ENCODE data around the gene OOSP4A. TPM values are rescaled to one million over a fixed set of nuclear protein-coding genes. Genes with fewer than 3 reads are reported as not detected.

OOSP4A gene
- total and polyA plus RNA-seq, 4 donors: 0.40 TPM; not detected in 3

DNA sequence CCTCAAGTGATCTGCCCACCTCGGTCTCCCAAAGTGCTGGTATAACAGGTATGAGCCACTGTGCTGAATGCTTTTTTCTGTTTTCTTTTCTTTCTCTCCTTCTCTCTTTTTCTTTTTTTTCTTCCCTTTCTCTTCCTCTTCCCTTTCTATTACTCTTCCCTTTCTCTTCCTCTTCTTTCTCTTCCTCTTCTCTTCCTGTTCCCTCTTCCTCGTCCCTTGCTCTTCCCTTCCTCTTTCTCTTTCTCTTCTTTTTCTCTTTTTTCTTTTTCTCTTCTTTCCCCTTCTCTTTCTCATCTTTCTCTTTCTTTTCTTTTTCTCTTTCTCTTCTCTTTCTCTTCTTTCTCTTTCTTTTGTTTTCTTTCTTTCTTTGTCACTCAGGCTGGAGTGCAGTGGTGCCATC, 24.4 kb upstream of the OOSP4A start:
- Histone ChIP-seq H3K4me1 (ENCODE audit: control insufficient read depth in 5 of 5, insufficient read depth in 5 of 5, low read length in 5 of 5) (no peaks in the 10 kb centered on the region), H3K36me3 (ENCODE audit: control insufficient read depth in 4 of 4, insufficient read depth in 4 of 4, low read length in 4 of 4) (no peaks in the 10 kb centered on the region), H3K27ac (ENCODE audit: low read depth in 1 of 2, low read length in 1 of 2) (no peak overlapping the region), H3K27me3 (ENCODE audit: control insufficient read depth in 3 of 3, insufficient read depth in 3 of 3, low read length in 2 of 3) (no peaks in the 10 kb centered on the region), H3K9me3 (ENCODE audit: control insufficient read depth in 4 of 4, insufficient read depth in 3 of 4, low read length in 3 of 4) (peaks cover 0 to 2% (median 0%) of the 10 kb centered on the region in 4 donors), H3K4me3 (no peak overlapping the region), H3K9ac (ENCODE audit: insufficient read depth in 1 of 2, low read length in 2 of 2) (no peak overlapping the region)
- no peak for TF ChIP-seq CTCF (IDR thresholded peaks at IDR 0.05; ENCODE audit: control extremely low read depth, extremely low read depth)
- DNase-seq (no peak), ATAC-seq (ENCODE audit: insufficient read depth, low FRiP score) (no peak)
- WGBS, 2 donors: 60 to 74% methylated on average over 2 of the region's 2 CpGs

- no peak for DNase-seq
- Histone ChIP-seq H3K9ac (ENCODE audit: insufficient read depth in 1 of 2, low read length in 2 of 2) (no peak overlapping the region), H3K36me3 (ENCODE audit: control insufficient read depth in 4 of 4, insufficient read depth in 4 of 4, low read length in 4 of 4) (no peaks in the 10 kb centered on the region), H3K4me1 (ENCODE audit: control insufficient read depth in 5 of 5, insufficient read depth in 5 of 5, low read length in 5 of 5) (no peaks in the 10 kb centered on the region), H3K27me3 (ENCODE audit: control insufficient read depth in 3 of 3, insufficient read depth in 3 of 3, low read length in 2 of 3) (no peaks in the 10 kb centered on the region), H3K27ac (ENCODE audit: low read depth in 1 of 2, low read length in 1 of 2) (no peak overlapping the region), H3K9me3 (ENCODE audit: control insufficient read depth in 4 of 4, insufficient read depth in 3 of 4, low read length in 3 of 4) (peaks cover 0 to 6% (median 0%) of the 10 kb centered on the region in 4 donors), H3K4me3 (no peak overlapping the region)
- ATAC-seq (ENCODE audit: insufficient read depth, low FRiP score): no peak
- no peak for TF ChIP-seq CTCF (IDR thresholded peaks at IDR 0.05; ENCODE audit: control extremely low read depth, extremely low read depth)
- 79 to 90% methylated on average over 4 of the region's 4 CpGs for WGBS, 2 donors
Measured at GRCh38 chr11:59941091-59941490, 22.7 kb upstream of the OOSP4A start.

DNA sequence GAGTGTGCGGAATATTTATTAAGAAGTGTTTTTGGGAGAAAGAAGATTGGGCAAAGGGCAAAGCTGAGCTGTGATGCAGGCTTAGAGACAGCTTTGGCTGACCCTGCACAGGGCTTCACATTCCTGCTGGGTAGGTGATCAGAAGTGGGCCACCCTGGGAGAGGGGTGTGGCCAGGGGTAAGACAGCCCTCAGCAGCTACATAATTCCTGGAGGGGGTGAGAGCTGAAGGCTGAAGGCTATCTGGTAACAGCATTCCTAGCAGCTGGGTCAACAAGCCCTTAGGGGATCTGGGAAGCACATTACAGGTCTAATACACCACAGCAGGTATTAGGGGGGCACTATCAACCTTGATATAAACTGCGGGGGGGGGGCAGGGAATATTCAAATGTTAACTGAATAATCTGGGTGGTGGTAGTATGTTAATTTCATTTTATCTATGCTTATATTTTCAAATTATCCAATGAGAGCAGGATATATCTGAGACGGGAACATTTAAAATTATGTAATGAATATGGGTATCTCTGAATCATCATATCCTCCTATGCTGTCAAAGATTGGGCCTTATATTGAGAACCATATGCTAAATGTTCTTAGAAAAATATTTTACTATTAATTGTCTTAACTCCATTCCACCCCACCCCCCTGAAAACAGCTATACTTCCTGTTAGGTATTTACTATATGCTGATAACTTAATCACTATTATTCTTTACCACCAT, 19.7 kb upstream of the OOSP4A start:
- whole genome bisulfite sequencing, 2 donors: 94 to 96% methylated on average over 3 of the region's 3 CpGs
- DNase-seq (no peak), ATAC-seq (ENCODE audit: insufficient read depth, low FRiP score) (no peak)
- no peak overlapping the region for H3K4me3 ChIP-seq
- no peak for TF ChIP-seq CTCF (IDR thresholded peaks at IDR 0.05; ENCODE audit: control extremely low read depth, extremely low read depth)
- no peaks in the 10 kb centered on the region for H3K27me3 ChIP-seq (ENCODE audit: control insufficient read depth in 3 of 3, insufficient read depth in 3 of 3, low read length in 2 of 3)
- no peaks in the 10 kb centered on the region for H3K36me3 ChIP-seq (ENCODE audit: control insufficient read depth in 4 of 4, insufficient read depth in 4 of 4, low read length in 4 of 4)
- H3K9ac ChIP-seq (ENCODE audit: insufficient read depth in 1 of 2, low read length in 2 of 2): no peak overlapping the region
- H3K9me3 ChIP-seq (ENCODE audit: control insufficient read depth in 4 of 4, insufficient read depth in 3 of 4, low read length in 3 of 4): peaks cover 0 to 8% (median 0%) of the 10 kb centered on the region in 4 donors
- H3K27ac ChIP-seq (ENCODE audit: low read depth in 1 of 2, low read length in 1 of 2): no peak overlapping the region
- no peaks in the 10 kb centered on the region for H3K4me1 ChIP-seq (ENCODE audit: control insufficient read depth in 5 of 5, insufficient read depth in 5 of 5, low read length in 5 of 5)

- no peak overlapping the region for H3K4me3 ChIP-seq
- no peak overlapping the region for H3K9ac ChIP-seq (ENCODE audit: insufficient read depth in 1 of 2, low read length in 2 of 2)
- H3K4me1 ChIP-seq (ENCODE audit: control insufficient read depth in 5 of 5, insufficient read depth in 5 of 5, low read length in 5 of 5): no peaks in the 10 kb centered on the region
- WGBS, 2 donors: 60 to 81% methylated on average over 2 of the region's 2 CpGs
- no peak for TF ChIP-seq CTCF (IDR thresholded peaks at IDR 0.05; ENCODE audit: control extremely low read depth, extremely low read depth)
- DNase-seq (peak in 1 of 3 donors; percentile 1), ATAC-seq (ENCODE audit: insufficient read depth, low FRiP score) (no peak)
- H3K36me3 ChIP-seq (ENCODE audit: control insufficient read depth in 4 of 4, insufficient read depth in 4 of 4, low read length in 4 of 4): no peaks in the 10 kb centered on the region
- no peak overlapping the region for H3K27ac ChIP-seq (ENCODE audit: low read depth in 1 of 2, low read length in 1 of 2)
- no peaks in the 10 kb centered on the region for H3K27me3 ChIP-seq (ENCODE audit: control insufficient read depth in 3 of 3, insufficient read depth in 3 of 3, low read length in 2 of 3)
- peaks cover 0 to 8% (median 0%) of the 10 kb centered on the region in 4 donors for H3K9me3 ChIP-seq (ENCODE audit: control insufficient read depth in 4 of 4, insufficient read depth in 3 of 4, low read length in 3 of 4)
Measured at GRCh38 chr11:59944720-59945119, 19.1 kb upstream of the OOSP4A start.

Data from lung (tissue), 12 donors.